Smooth muscle cell (in vitro differentiated cells): Measurements from ENCODE around the gene KCTD16. TPM values are rescaled to one million over a fixed set of nuclear protein-coding genes. Genes with fewer than 3 reads are reported as not detected.
A peak's percentile ranks its signal among the peaks of the same experiment; 100 is the strongest.

Source experiments
- DNase-seq: peaks from one replicate; lab custom pipeline; 2025; ENCODE audit not compliant: unreplicated experiment; lab: John Stamatoyannopoulos, UW
- H2AFZ ChIP-seq: fragments of 200-600 bp; sonication (generic); 2 replicates; pipeline ENCODE4 v1.6.0; 2016; ENCODE audit warnings: antibody characterized with exemption, low read depth, mild to moderate bottlenecking
- H3F3A ChIP-seq: fragments of 200-600 bp; sonication (generic); 2 replicates; pipeline ENCODE4 v1.6.0; 2017; ENCODE audit warnings: antibody characterized with exemption, low read depth
- H3K27ac ChIP-seq: fragments of 200-600 bp; sonication (generic); 2 replicates; pipeline ENCODE4 v1.5.1; 2016; ENCODE audit warnings: low read depth, mild to moderate bottlenecking
- H3K27me3 ChIP-seq: fragments of 200-600 bp; sonication (generic); 2 replicates; pipeline ENCODE4 v1.6.1; 2016; ENCODE audit warnings: low read depth, mild to moderate bottlenecking
- H3K36me3 ChIP-seq: fragments of 200-600 bp; sonication (generic); 2 replicates; pipeline ENCODE4 v1.5.1; 2016; ENCODE audit warnings: low read depth
- H3K4me1 ChIP-seq: fragments of 200-600 bp; sonication (generic); 2 replicates; pipeline ENCODE4 v1.5.1; 2016; ENCODE audit warnings: low read depth
- H3K4me2 ChIP-seq: fragments of 200-600 bp; sonication (generic); 2 replicates; pipeline ENCODE4 v1.6.0; 2016; ENCODE audit warnings: mild to moderate bottlenecking
- H3K4me3 ChIP-seq: fragments of 200-600 bp; sonication (generic); 2 replicates; pipeline ENCODE4 v1.5.1; 2016; ENCODE audit warnings: mild to moderate bottlenecking
- H3K79me2 ChIP-seq: fragments of 200-600 bp; sonication (generic); 2 replicates; pipeline ENCODE4 v1.6.0; 2016; ENCODE audit warnings: low read depth, mild to moderate bottlenecking
- H3K9ac ChIP-seq: fragments of 200-600 bp; sonication (generic); 2 replicates; pipeline ENCODE4 v1.6.0; 2016; ENCODE audit warnings: low read depth
- H3K9me3 ChIP-seq: fragments of 200-600 bp; sonication (generic); replicated peaks from 2 replicates; pipeline ENCODE4 v1.5.1; 2016; ENCODE audit warnings: low read depth
- H4K20me1 ChIP-seq: fragments of 200-600 bp; sonication (generic); 2 replicates; pipeline ENCODE4 v1.6.0; 2016; ENCODE audit warnings: low read depth
- CTCF ChIP-seq: fragments of 200-600 bp; sonication (generic); IDR thresholded peaks from 2 replicates; pipeline ENCODE4 v1.5.1; 2017; ENCODE audit warnings: borderline replicate concordance, mild to moderate bottlenecking, antibody characterized with exemption; ENCODE audit not compliant: insufficient read depth, poor library complexity, severe bottlenecking
- WGBS: methylation state at CpG from one replicate; pipeline ENCODE4 v1.1.7; 2016; ENCODE audit warnings: low lambda C conversion rate; 5-methylcytosine and 5-hydroxymethylcytosine counted together
- polyA plus RNA-seq: library from polyadenylated mRNA; unstranded; fragments of >200 nt; fragmentation: Nextera tagmentation; extraction: Ambion mirVana; gene quantifications from 2 replicates; pipeline ENCODE4 v1.2.1, GENCODE V29; 2016
- total RNA-seq: library from RNA; depleted of rRNA; stranded (reverse); fragments of >200 nt; gene quantifications from 2 replicates; pipeline ENCODE4 v1.2.3, GENCODE V29; 2014

KCTD16 gene
- total and polyA plus RNA-seq, 2 experiments from 2014 or later: 1.6 to 11.1 TPM

GRCh38 chr5:144414202-144415029, 243.7 kb downstream of the KCTD16 start:
- Histone ChIP-seq H3K79me2 (no peaks in the 10 kb centered on the region), H2AFZ (no peak overlapping the region), H3F3A (no peaks in the 10 kb centered on the region), H3K4me3 (no peak overlapping the region), H3K36me3 (peaks cover 5% of the 10 kb centered on the region), H3K4me2 (no peak overlapping the region), H3K27ac (no peak overlapping the region), H3K4me1 (no peaks in the 10 kb centered on the region), H4K20me1 (peaks cover 20% of the 10 kb centered on the region), H3K9me3 (no peaks in the 10 kb centered on the region), H3K27me3 (no peaks in the 10 kb centered on the region), H3K9ac (no peak overlapping the region)
- TF ChIP-seq CTCF: no peak
- 91% methylated on average over 4 of the region's 4 CpGs for WGBS
- DNase-seq: no peak

- H3K27me3 ChIP-seq: no peaks in the 10 kb centered on the region
- WGBS: 94% methylated on average over 2 of the region's 2 CpGs
- H3F3A ChIP-seq: no peaks in the 10 kb centered on the region
- H3K9ac ChIP-seq: no peak overlapping the region
- DNase-seq: no peak
- no peak overlapping the region for H2AFZ ChIP-seq
- peaks cover 5% of the 10 kb centered on the region for H3K4me1 ChIP-seq
- H3K79me2 ChIP-seq: no peaks in the 10 kb centered on the region
- H4K20me1 ChIP-seq: peaks cover 11% of the 10 kb centered on the region
- H3K4me2 ChIP-seq: no peak overlapping the region
- peaks cover 5% of the 10 kb centered on the region for H3K36me3 ChIP-seq
- H3K9me3 ChIP-seq: no peaks in the 10 kb centered on the region
- no peak overlapping the region for H3K27ac ChIP-seq
- no peak for TF ChIP-seq CTCF
- no peak overlapping the region for H3K4me3 ChIP-seq
These were observed 245.5 kb downstream of the KCTD16 start for GRCh38 chr5:144416196-144416595.

- no peak overlapping the region for H3K4me2 ChIP-seq
- no peaks in the 10 kb centered on the region for H3K79me2 ChIP-seq
- peaks cover 20% of the 10 kb centered on the region for H4K20me1 ChIP-seq
- H3K4me3 ChIP-seq: no peak overlapping the region
- no peak overlapping the region for H2AFZ ChIP-seq
- H3K27ac ChIP-seq: no peak overlapping the region
- no peaks in the 10 kb centered on the region for H3K27me3 ChIP-seq
- H3K9me3 ChIP-seq: no peaks in the 10 kb centered on the region
- no peak overlapping the region for H3K9ac ChIP-seq
- H3K36me3 ChIP-seq: peaks cover 5% of the 10 kb centered on the region
- no peak for DNase-seq
- TF ChIP-seq CTCF: no peak
- H3F3A ChIP-seq: no peaks in the 10 kb centered on the region
- H3K4me1 ChIP-seq: peaks cover 17% of the 10 kb centered on the region
- WGBS: 97% methylated on average over 3 of the region's 3 CpGs
These were observed 248.0 kb downstream of the KCTD16 start for GRCh38 chr5:144418719-144419118.

- peaks cover 5% of the 10 kb centered on the region for H3K36me3 ChIP-seq
- peak overlapping the region; percentile 46 for H3K4me2 ChIP-seq
- H3K27ac ChIP-seq: peak overlapping the region; percentile 32
- no peak overlapping the region for H2AFZ ChIP-seq
- peaks cover 17% of the 10 kb centered on the region for H3K4me1 ChIP-seq
- H3K4me3 ChIP-seq: no peak overlapping the region
- no peak overlapping the region for H3K9ac ChIP-seq
- no peaks in the 10 kb centered on the region for H3F3A ChIP-seq
- WGBS: 48% methylated on average over 6 of the region's 6 CpGs
- no peaks in the 10 kb centered on the region for H3K9me3 ChIP-seq
- peaks cover 20% of the 10 kb centered on the region for H4K20me1 ChIP-seq
- no peaks in the 10 kb centered on the region for H3K27me3 ChIP-seq
- TF ChIP-seq CTCF: no peak
- no peak for DNase-seq
- H3K79me2 ChIP-seq: no peaks in the 10 kb centered on the region
These were observed 250.7 kb downstream of the KCTD16 start for GRCh38 chr5:144421411-144421810.
